Small intestine (tissue), 7 donors: ENCODE results near the gene ELMO1. TPM values are rescaled to one million over a fixed set of nuclear protein-coding genes. Genes with fewer than 3 reads are reported as not detected.

Source experiments
- DNase-seq, 2 donors: peaks; one replicate each; pipeline versions ENCODE4 v3.0.0 to v3.0.0-alpha.2; 2013
- FAIRE-seq: peaks from 2 replicates; lab custom pipeline; 2012; peaks lifted over from hg19 to GRCh38; lab: Jason Lieb, UNC
- H3K27ac ChIP-seq, 3 donors: one replicate each; pipeline ENCODE4 v1.5.1; 2013; ENCODE audit warnings: low read length in 2 of 3, mild to moderate bottlenecking in 2 of 3, control low read depth in 1 of 3, inconsistent platforms in 1 of 3, low read depth in 1 of 3, moderate library complexity in 1 of 3
- H3K27me3 ChIP-seq, 3 donors: one replicate each; pipeline ENCODE4 v1.6.1; 2013; ENCODE audit warnings: low read length in 3 of 3, inconsistent platforms in 1 of 3; ENCODE audit not compliant: control insufficient read depth in 3 of 3, insufficient read depth in 3 of 3
- H3K36me3 ChIP-seq, 3 donors: one replicate each; pipeline ENCODE4 v1.6.1; 2013; ENCODE audit warnings: low read length in 3 of 3, inconsistent platforms in 1 of 3, low read depth in 1 of 3, mild to moderate bottlenecking in 1 of 3, moderate library complexity in 1 of 3; ENCODE audit not compliant: control insufficient read depth in 3 of 3, insufficient read depth in 2 of 3
- H3K4me1 ChIP-seq, 3 donors: one replicate each; pipeline ENCODE4 v1.6.1; 2013; ENCODE audit warnings: low read length in 2 of 3, inconsistent platforms in 1 of 3, low read depth in 1 of 3, mild to moderate bottlenecking in 1 of 3, moderate library complexity in 1 of 3; ENCODE audit not compliant: control insufficient read depth in 3 of 3, insufficient read depth in 2 of 3
- H3K4me3 ChIP-seq, 3 donors: one replicate each; pipeline ENCODE4 v1.5.1; 2013; ENCODE audit warnings: low read length in 3 of 3, control low read depth in 1 of 3, inconsistent platforms in 1 of 3, low read depth in 1 of 3, mild to moderate bottlenecking in 1 of 3, moderate library complexity in 1 of 3
- H3K9me3 ChIP-seq, 2 donors: one replicate each; pipeline ENCODE4 v1.6.1; 2013; ENCODE audit warnings: low read depth in 1 of 2, low read length in 1 of 2; ENCODE audit not compliant: control insufficient read depth in 2 of 2, insufficient read depth in 1 of 2
- WGBS, 3 donors: extraction: QIAGEN DNeasy Blood & Tissue Kit; methylation state at CpG; one replicate each; pipeline ENCODE4 v1.1.7; 2013; 5-methylcytosine and 5-hydroxymethylcytosine counted together
- polyA plus RNA-seq, 4 donors: library from polyadenylated mRNA; stranded (reverse) in 3 of 4; unstranded in 1 of 4; fragments of 200-250 nt in 3 of 4; fragments of 120-200 nt in 1 of 4; gene quantifications; one replicate each; pipeline versions ENCODE4 v1.2.1 to v1.2.3, GENCODE V29; 2013
- donor health status: healthy with polysubstance abuse.
- donor health status: control.
- donor health status: control.
- donor health status: Bipolar disorder and iron deficiency.
- donor health status: healthy.

ELMO1 gene
- polyA plus RNA-seq, 4 donors, result 1.8 to 9.3 (median 7.3) TPM

GRCh38 chr7:36814311-36814710 is 634.4 kb downstream of the ELMO1 start:
- no peaks in the 10 kb centered on the region for H3K9me3 ChIP-seq
- H3K27me3 ChIP-seq, result no peaks in the 10 kb centered on the region
- H3K4me3 ChIP-seq, result no peak overlapping the region
- H3K36me3 ChIP-seq, result no peaks in the 10 kb centered on the region
- 68 to 69% (median 68%) methylated on average over 4 of the region's 4 CpGs for WGBS, 3 donors
- no peak for FAIRE-seq
- no peaks in the 10 kb centered on the region for H3K4me1 ChIP-seq
- no peak overlapping the region for H3K27ac ChIP-seq
- peak in 1 of 2 donors; percentile 14 for DNase-seq

- Histone ChIP-seq H3K36me3 (no peaks in the 10 kb centered on the region), H3K9me3 (no peaks in the 10 kb centered on the region), H3K4me3 (no peak overlapping the region), H3K27ac (no peak overlapping the region), H3K4me1 (no peaks in the 10 kb centered on the region), H3K27me3 (no peaks in the 10 kb centered on the region)
- 75 to 78% (median 78%) methylated on average over 3 of the region's 3 CpGs for WGBS, 3 donors
- no peak for FAIRE-seq
- no peak for DNase-seq
Observed at GRCh38 chr7:36811807-36812206, 636.9 kb downstream of the ELMO1 start.

GRCh38 chr7:36810489-36810888 is 638.2 kb downstream of the ELMO1 start:
- no peaks in the 10 kb centered on the region for H3K36me3 ChIP-seq
- no peak overlapping the region for H3K4me3 ChIP-seq
- H3K4me1 ChIP-seq, result no peaks in the 10 kb centered on the region
- H3K27me3 ChIP-seq, result peaks cover 0 to 3% (median 0%) of the 10 kb centered on the region in 3 donors
- WGBS, 3 donors, result 53 to 67% (median 57%) methylated on average over 2 of the region's 2 CpGs
- FAIRE-seq (no peak), DNase-seq (peak; percentile 5 to 22)
- H3K9me3 ChIP-seq, result no peaks in the 10 kb centered on the region
- H3K27ac ChIP-seq, result no peak overlapping the region

- no peak for DNase-seq
- H3K4me1 ChIP-seq, result no peaks in the 10 kb centered on the region
- H3K4me3 ChIP-seq, result no peak overlapping the region
- FAIRE-seq, result no peak
- H3K9me3 ChIP-seq, result no peaks in the 10 kb centered on the region
- H3K36me3 ChIP-seq, result no peaks in the 10 kb centered on the region
- H3K27me3 ChIP-seq, result peaks cover 0 to 3% (median 0%) of the 10 kb centered on the region in 3 donors
- no peak overlapping the region for H3K27ac ChIP-seq
- WGBS, 3 donors, result 83 to 100% (median 93%) methylated on average over 1 of the region's 1 CpG
Observed at GRCh38 chr7:36810032-36810431, 638.6 kb downstream of the ELMO1 start.

- no peaks in the 10 kb centered on the region for H3K36me3 ChIP-seq
- FAIRE-seq, result no peak
- no peak overlapping the region for H3K4me3 ChIP-seq
- H3K9me3 ChIP-seq, result no peaks in the 10 kb centered on the region
- 87 to 90% (median 90%) methylated on average over 3 of the region's 3 CpGs for WGBS, 3 donors
- no peak overlapping the region for H3K27ac ChIP-seq
- peaks cover 0 to 3% (median 0%) of the 10 kb centered on the region in 3 donors for H3K27me3 ChIP-seq
- no peak for DNase-seq
- H3K4me1 ChIP-seq, result no peaks in the 10 kb centered on the region
Observed at GRCh38 chr7:36809510-36809909, 639.2 kb downstream of the ELMO1 start.

- Histone ChIP-seq H3K4me3 (no peak overlapping the region), H3K27me3 (peaks cover 0 to 3% (median 0%) of the 10 kb centered on the region in 3 donors), H3K36me3 (no peaks in the 10 kb centered on the region), H3K4me1 (no peaks in the 10 kb centered on the region), H3K27ac (no peak overlapping the region), H3K9me3 (no peaks in the 10 kb centered on the region)
- DNase-seq (no peak), FAIRE-seq (no peak)
- 87 to 95% (median 94%) methylated on average over 3 of the region's 3 CpGs for WGBS, 3 donors
Observed at GRCh38 chr7:36809086-36809485, 639.6 kb downstream of the ELMO1 start.

- WGBS, 3 donors, result 68 to 74% (median 72%) methylated on average over 2 of the region's 2 CpGs
- no peak for FAIRE-seq
- H3K36me3 ChIP-seq, result no peaks in the 10 kb centered on the region
- H3K4me1 ChIP-seq, result no peaks in the 10 kb centered on the region
- H3K9me3 ChIP-seq, result no peaks in the 10 kb centered on the region
- H3K4me3 ChIP-seq, result no peak overlapping the region
- H3K27me3 ChIP-seq, result peaks cover 0 to 3% (median 0%) of the 10 kb centered on the region in 3 donors
- DNase-seq, result no peak
- no peak overlapping the region for H3K27ac ChIP-seq
Observed at GRCh38 chr7:36806891-36807290, 641.8 kb downstream of the ELMO1 start.

Other genes with a start within 250 kb of the ELMO1 start
- 1 to 10 TPM in 1 of 4 donors, under 1 TPM in 2, not detected in 1; 0.13 to 1.1 (median 0.44) TPM for gene GPR141, start 234.9 kb upstream of the ELMO1 start, polyA plus RNA-seq